ENCODE results near the gene OPCML.

OPCML gene

DNA sequence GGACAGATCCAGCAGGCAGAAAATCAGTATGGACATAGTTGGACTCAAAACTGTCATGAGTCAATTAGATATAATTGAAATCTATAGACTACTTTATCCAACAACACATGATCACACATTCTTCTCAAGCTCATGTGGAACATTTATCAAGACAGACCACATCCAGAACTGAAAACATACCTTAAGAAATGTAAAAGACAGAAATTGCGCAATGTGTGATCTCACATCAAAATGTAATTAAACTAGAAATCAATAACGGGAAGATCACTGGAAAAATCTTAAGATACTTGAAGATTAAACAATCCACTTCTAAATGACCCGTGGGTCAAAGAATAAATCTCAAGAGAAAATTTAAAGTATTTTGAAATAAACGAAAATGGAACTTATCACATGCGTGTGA is 435.3 kb downstream of the OPCML start:
- no peak for DNase-seq (ENCODE audit: low read depth in 1 of 2, low spot score in 1 of 2)
- TF ChIP-seq REST (IDR thresholded peaks at IDR 0.05; ENCODE audit: insufficient replicate concordance, low read depth): no peak
- no peak for TF ChIP-seq GABPA (IDR thresholded peaks at IDR 0.05; ENCODE audit: low read depth)
- TF ChIP-seq SPI1 (IDR thresholded peaks at IDR 0.05; ENCODE audit: borderline replicate concordance, low read depth): no peak
- TF ChIP-seq CTCF (IDR thresholded peaks at IDR 0.05; ENCODE audit: insufficient read depth, low read length): no peak
- Histone ChIP-seq H3K27ac (replicated peaks) (no peak overlapping the region), H3K27me3 (ENCODE audit: insufficient read depth, poor library complexity, severe bottlenecking) (no peaks in the 10 kb centered on the region), H3K4me3 (replicated peaks; ENCODE audit: insufficient read depth, low read length) (no peak overlapping the region)

- DNase-seq (ENCODE audit: low read depth in 1 of 2, low spot score in 1 of 2): no peak
- H3K27me3 ChIP-seq (ENCODE audit: insufficient read depth, poor library complexity, severe bottlenecking): peaks cover 3% of the 10 kb centered on the region
- H3K27ac ChIP-seq (replicated peaks): no peak overlapping the region
- TF ChIP-seq GABPA (IDR thresholded peaks at IDR 0.05; ENCODE audit: low read depth) (no peak), CTCF (IDR thresholded peaks at IDR 0.05; ENCODE audit: insufficient read depth, low read length) (no peak), SPI1 (IDR thresholded peaks at IDR 0.05; ENCODE audit: borderline replicate concordance, low read depth) (no peak), POLR2AphosphoS5 (IDR thresholded peaks at IDR 0.05; ENCODE audit: low read depth) (no peak), REST (IDR thresholded peaks at IDR 0.05; ENCODE audit: insufficient replicate concordance, low read depth) (no peak)
- H3K4me3 ChIP-seq (replicated peaks; ENCODE audit: insufficient read depth, low read length): no peak overlapping the region
These were observed 445.8 kb downstream of the OPCML start for GRCh38 chr11:133086518-133086917.

- Histone ChIP-seq H3K27ac (replicated peaks) (no peak overlapping the region), H3K4me3 (replicated peaks; ENCODE audit: insufficient read depth, low read length) (peak overlapping the region; percentile 20; the same call in 1 of the 2 replicates), H3K27me3 (ENCODE audit: insufficient read depth, poor library complexity, severe bottlenecking) (peaks cover 3% of the 10 kb centered on the region)
- TF ChIP-seq SPI1 (IDR thresholded peaks at IDR 0.05; ENCODE audit: borderline replicate concordance, low read depth): no peak
- TF ChIP-seq CTCF (IDR thresholded peaks at IDR 0.05; ENCODE audit: insufficient read depth, low read length): no peak
- TF ChIP-seq REST (IDR thresholded peaks at IDR 0.05; ENCODE audit: insufficient replicate concordance, low read depth): no peak
- TF ChIP-seq GABPA (IDR thresholded peaks at IDR 0.05; ENCODE audit: low read depth): no peak
- no peak for TF ChIP-seq POLR2AphosphoS5 (IDR thresholded peaks at IDR 0.05; ENCODE audit: low read depth)
- peak; percentile 27 to 30 for DNase-seq (ENCODE audit: low read depth in 1 of 2, low spot score in 1 of 2)
These were observed 449.3 kb downstream of the OPCML start for GRCh38 chr11:133082841-133083488.

Data from HL-60 (cell line).